Fibroblast of pulmonary artery (primary cell): ENCODE measurements around the gene FANCE.

Experiments
- DNase-seq: peaks from one replicate; pipeline ENCODE4 v3.0.0-alpha.2; 2010; ENCODE audit warnings: low read depth
- H3K4me3 ChIP-seq: replicated peaks from 2 replicates; pipeline ENCODE4 v1.5.1; 2011; ENCODE audit warnings: low read depth, mild to moderate bottlenecking, control low read depth, low read length, moderate library complexity
- TF ChIP-seq, protein P1 (sequence below): IDR thresholded peaks from 2 replicates; pipeline ENCODE4 v1.5.1; 2011; ENCODE audit warnings: mild to moderate bottlenecking, control low read depth, low read length, inconsistent platforms; ENCODE audit errors: missing control alignments

The FANCE gene

DNA sequence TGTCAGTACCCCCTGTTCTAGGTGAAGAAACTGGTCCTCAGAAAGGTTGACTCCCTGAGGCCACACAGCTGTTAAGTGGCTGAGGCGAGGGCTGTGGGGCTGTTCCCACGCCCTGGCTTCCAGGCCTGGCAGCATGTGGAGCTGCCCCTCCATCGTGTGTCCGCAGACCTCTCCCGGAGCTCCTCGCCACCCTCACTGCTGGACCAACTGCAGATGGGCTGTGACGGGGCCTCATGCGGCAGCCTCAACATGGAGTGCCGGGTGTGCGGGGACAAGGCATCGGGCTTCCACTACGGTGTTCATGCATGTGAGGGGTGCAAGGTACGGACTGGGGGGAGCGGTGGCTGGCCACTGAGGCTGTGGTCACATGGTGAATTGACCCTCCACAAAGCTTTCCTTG lies 32.2 kb upstream of the FANCE start:
- TF ChIP-seq, protein P1, sequence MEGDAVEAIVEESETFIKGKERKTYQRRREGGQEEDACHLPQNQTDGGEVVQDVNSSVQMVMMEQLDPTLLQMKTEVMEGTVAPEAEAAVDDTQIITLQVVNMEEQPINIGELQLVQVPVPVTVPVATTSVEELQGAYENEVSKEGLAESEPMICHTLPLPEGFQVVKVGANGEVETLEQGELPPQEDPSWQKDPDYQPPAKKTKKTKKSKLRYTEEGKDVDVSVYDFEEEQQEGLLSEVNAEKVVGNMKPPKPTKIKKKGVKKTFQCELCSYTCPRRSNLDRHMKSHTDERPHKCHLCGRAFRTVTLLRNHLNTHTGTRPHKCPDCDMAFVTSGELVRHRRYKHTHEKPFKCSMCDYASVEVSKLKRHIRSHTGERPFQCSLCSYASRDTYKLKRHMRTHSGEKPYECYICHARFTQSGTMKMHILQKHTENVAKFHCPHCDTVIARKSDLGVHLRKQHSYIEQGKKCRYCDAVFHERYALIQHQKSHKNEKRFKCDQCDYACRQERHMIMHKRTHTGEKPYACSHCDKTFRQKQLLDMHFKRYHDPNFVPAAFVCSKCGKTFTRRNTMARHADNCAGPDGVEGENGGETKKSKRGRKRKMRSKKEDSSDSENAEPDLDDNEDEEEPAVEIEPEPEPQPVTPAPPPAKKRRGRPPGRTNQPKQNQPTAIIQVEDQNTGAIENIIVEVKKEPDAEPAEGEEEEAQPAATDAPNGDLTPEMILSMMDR: no peak
- no peak overlapping the region for H3K4me3 ChIP-seq
- no peak for DNase-seq

DNA sequence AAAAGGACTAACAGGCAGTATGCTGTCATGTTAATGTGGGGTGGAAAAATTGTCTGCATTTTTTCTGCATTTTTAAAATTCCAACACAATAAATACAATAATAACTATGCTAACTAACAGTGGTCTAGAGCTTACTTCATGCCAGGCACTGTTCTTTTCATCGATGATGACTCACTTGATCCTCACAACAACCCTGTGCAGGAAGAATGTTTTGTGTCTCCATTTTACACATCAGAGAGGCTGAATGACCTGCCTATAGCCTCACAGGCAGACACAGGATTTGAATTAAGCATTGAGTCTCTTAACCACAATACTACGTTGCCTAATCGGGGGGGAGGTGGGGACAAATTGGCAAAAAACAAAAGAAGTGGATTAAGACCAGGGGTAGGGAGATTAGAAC lies 26.9 kb upstream of the FANCE start:
- DNase-seq: peak; percentile 92
- H3K4me3 ChIP-seq: no peak overlapping the region
- TF ChIP-seq, protein P1: no peak

DNA sequence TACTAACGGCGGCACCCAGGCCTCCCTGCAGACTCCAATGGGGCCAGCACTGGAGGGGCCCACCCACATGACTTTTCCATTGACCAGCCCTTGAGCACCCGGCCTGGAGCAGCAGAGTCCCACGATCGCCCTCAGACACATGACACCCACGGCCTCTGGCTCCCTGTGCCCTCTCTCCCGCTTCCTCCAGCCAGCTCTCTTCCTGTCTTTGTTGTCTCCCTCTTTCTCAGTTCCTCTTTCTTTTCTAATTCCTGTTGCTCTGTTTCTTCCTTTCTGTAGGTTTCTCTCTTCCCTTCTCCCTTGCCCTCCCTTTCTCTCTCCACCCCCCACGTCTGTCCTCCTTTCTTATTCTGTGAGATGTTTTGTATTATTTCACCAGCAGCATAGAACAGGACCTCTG lies 26.1 kb upstream of the FANCE start:
- H3K4me3 ChIP-seq: no peak overlapping the region
- DNase-seq: no peak
- TF ChIP-seq, protein P1: no peak

DNA sequence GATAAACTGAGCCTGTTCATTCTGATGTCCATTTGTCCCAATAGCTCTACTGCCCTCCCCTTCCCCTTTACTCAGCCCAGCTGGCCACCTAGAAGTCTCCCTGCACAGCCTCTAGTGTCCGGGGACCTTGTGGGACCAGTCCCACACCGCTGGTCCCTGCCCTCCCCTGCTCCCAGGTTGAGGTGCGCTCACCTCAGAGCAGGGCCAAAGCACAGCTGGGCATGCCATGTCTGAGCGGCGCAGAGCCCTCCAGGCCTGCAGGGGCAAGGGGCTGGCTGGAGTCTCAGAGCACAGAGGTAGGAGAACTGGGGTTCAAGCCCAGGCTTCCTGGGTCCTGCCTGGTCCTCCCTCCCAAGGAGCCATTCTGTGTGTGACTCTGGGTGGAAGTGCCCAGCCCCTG lies 24.7 kb upstream of the FANCE start:
- H3K4me3 ChIP-seq: no peak overlapping the region
- DNase-seq: no peak

GRCh38 chr6:35427851-35428321 lies 24.3 kb upstream of the FANCE start:
- TF ChIP-seq, protein P1: no peak
- peak; percentile 53 for DNase-seq
- H3K4me3 ChIP-seq: no peak overlapping the region

More for the DNA sequence above, 24.7 kb upstream of the FANCE start:
- TF ChIP-seq, protein P1: no peak

- TF ChIP-seq, protein P1: no peak
- DNase-seq: no peak
- H3K4me3 ChIP-seq: no peak overlapping the region
Measured at GRCh38 chr6:35428421-35429149, 23.6 kb upstream of the FANCE start.

- TF ChIP-seq, protein P1: no peak
- no peak overlapping the region for H3K4me3 ChIP-seq
- DNase-seq: no peak
Measured at GRCh38 chr6:35429463-35429862, 22.7 kb upstream of the FANCE start.
